AG04449 (cell line): ENCODE results near the gene TMEM271.

ENCODE experiments used
- CTCF ChIA-PET: fragments of 350-600 bp; formaldehyde crosslinking; extraction: SDS; loops from one replicate; lab custom pipeline; 2021; ENCODE audit warnings: antibody characterized with exemption; lab: Yijun Ruan, JAX
- POLR2A ChIA-PET: fragments of 400-600, 350-600 bp; formaldehyde crosslinking; extraction: SDS; loops from one replicate; lab custom pipeline; 2020; ENCODE audit warnings: antibody characterized with exemption, inconsistent platforms; lab: Yijun Ruan, JAX
- DNase-seq: peaks from one replicate; pipeline ENCODE4 v3.0.0-alpha.2; 2010; ENCODE audit warnings: low read depth, low spot score
- H3K4me3 ChIP-seq: 2 replicates; pipeline ENCODE4 v1.5.1; 2011; ENCODE audit warnings: low read depth, mild to moderate bottlenecking, control low read depth, low read length
- CTCF ChIP-seq: IDR thresholded peaks from one replicate; pipeline ENCODE4 v1.5.1; 2011; ENCODE audit warnings: mild to moderate bottlenecking, moderate library complexity, low read length, control low read depth, inconsistent platforms; ENCODE audit not compliant: insufficient read depth; ENCODE audit errors: missing control alignments

The TMEM271 gene

DNA sequence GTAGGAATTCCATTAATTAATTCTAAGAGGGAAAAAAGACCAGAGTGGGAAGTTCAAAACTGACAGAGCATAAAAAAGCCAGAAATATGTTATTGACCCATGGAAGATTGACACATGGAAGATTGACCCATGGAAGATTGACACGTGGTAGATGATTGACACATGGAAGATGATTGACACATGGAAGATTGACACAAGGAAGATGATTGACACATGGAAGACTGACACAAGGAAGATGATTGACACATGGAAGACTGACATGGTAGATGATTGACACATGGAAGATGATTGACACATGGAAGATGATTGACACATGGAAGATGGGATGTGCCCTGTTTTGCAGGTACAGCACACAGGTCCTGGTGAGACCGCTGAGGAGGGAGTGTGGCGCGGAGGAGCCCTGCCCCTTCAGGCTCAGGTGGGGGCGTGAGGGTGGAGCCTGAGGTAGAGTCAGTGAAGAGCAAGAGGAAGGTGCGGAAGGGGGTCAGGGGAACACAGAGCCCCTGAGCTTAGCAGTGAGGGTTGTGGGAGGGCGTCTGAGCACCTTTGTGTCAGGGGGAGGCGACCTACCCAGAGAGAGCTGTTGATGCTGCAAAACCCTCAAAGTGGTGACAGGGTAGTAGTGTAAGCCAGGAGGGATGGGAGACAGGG, 33.4 kb upstream of the TMEM271 start:
- TF ChIP-seq CTCF = no peak
- CTCF ChIA-PET = no interaction called here
- POLR2A ChIA-PET = no interaction called here
- no peak overlapping the region for H3K4me3 ChIP-seq
- DNase-seq = no peak

DNA sequence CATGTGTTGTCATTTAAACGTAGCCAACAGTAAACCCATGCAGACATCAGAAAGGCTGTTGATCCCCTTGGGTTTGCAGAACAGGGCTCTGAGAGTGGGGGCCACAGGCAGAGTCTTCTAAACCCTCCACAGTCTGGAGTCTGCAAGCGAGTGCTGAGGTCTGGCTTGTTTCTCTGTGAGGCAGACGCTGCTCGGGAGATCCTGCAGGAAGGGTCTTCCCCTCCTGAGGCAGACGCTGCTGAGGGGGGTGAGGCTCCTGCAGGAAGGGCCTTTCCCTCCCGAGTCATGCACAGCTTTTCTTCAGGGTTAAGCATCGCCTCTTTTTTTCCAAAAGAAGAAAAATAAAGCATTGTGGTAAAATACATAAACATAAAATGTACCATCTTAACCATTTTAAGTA, 32.1 kb upstream of the TMEM271 start:
- TF ChIP-seq CTCF = no peak
- DNase-seq = no peak
- H3K4me3 ChIP-seq = no peak overlapping the region
- ChIA-PET CTCF (no interaction called here), POLR2A (no interaction called here)

DNA sequence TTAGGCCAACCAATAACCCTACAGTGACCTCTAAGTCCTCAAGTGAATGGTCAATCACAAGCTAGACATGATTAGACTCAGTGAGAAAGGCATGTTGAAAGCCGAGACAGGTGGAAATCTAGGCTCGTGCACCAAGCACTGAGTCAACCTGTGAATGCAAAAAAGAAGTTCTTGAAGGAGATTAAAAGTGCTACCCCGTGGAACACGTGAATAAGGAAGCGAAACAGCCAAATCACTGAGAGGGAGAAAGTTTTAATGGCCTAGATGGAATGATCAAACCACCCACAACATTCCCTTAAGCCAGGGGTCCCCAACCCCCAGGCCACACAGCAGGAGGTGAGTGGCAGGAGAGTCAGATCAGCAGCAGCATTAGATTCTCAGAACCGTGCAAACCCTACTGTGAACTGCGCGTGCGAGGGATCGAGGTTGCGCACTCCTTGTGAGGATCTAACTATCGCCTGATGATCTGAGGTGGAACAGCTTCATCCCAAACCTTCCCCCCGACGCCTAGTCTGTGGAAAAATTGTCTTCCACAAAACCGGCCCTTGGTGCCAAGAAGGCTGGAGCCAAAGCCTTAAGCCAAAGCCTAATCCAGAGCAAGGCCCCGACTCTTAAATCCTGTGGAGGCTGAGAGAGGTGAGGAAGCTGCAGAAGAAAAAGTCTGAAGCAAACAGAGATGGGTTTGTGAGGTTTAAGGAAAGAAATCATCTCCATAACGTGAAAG, 29.8 kb upstream of the TMEM271 start:
- ChIA-PET POLR2A (no interaction called here), CTCF (no interaction called here)
- no peak overlapping the region for H3K4me3 ChIP-seq
- DNase-seq = no peak
- no peak for TF ChIP-seq CTCF

- CTCF ChIA-PET = no interaction called here
- DNase-seq = no peak
- TF ChIP-seq CTCF = no peak
- H3K4me3 ChIP-seq = no peak overlapping the region
- POLR2A ChIA-PET = no interaction called here
These were observed 28.0 kb upstream of the TMEM271 start for GRCh38 chr4:604131-604530.

DNA sequence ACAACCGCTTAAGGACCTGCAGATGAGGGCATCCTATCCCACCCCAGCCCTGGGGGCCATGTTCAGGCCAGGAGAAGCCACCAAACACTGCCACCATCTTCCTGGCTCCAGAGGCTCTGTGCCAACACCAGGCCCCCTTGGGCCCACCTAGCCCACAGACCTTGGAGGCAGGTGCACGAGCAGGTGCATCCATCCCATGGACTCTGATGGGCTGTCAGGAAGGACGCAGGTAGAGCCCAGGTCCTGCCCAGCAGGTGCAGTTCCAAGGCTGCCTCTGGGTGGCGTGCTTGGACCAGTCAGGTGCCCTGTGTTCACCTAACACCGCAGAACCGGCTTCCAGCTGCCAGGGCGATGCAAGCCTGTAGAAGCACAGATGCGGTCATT, 26.5 kb upstream of the TMEM271 start:
- ChIA-PET POLR2A (no interaction called here), CTCF (no interaction called here)
- DNase-seq = no peak
- no peak for TF ChIP-seq CTCF
- H3K4me3 ChIP-seq = no peak overlapping the region

GRCh38 chr4:601612-602558, 25.8 kb upstream of the TMEM271 start:
- no peak for DNase-seq
- no peak overlapping the region for H3K4me3 ChIP-seq
- no peak for TF ChIP-seq CTCF
- ChIA-PET CTCF (no interaction called here), POLR2A (no interaction called here)
